GM20431 (cell line): ENCODE measurements around the gene HEATR1.

ENCODE experiments used
- in situ Hi-C: fragments of 300-500 bp; cut with MseI, MboI; formaldehyde crosslinking; loops from one replicate; pipeline ENCODE4 v1.15.0; 2020; ENCODE audit warnings: low sequenced_read_pairs; ENCODE audit not compliant: unreplicated experiment

The HEATR1 gene

DNA sequence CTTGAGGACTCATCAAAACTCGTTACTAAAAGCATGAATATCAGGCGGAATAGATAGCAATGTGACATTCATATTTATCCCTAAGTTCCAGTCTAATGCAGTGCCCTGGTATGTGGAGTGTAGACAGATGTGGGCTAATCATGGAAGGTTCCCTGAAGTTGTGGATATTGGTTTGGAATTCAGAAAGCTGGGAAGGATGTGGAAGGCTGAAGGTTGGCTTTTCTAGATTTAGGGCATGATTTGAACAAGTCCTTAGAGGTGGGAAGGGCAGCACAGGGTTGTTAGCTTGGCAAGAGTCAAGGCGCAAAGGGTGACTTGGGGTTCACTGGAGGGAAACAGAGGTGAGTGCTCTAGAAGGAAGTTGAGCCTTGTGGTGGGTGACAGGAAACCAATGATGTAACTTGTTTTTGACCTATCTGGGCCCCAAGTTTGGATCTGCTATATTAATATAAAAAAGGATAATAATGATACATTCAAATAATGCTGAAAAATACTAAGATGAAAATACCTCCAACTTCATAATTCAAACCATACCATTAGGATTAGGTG is 58.6 kb downstream of the HEATR1 start:
- in situ Hi-C loops, result no loop called here

DNA sequence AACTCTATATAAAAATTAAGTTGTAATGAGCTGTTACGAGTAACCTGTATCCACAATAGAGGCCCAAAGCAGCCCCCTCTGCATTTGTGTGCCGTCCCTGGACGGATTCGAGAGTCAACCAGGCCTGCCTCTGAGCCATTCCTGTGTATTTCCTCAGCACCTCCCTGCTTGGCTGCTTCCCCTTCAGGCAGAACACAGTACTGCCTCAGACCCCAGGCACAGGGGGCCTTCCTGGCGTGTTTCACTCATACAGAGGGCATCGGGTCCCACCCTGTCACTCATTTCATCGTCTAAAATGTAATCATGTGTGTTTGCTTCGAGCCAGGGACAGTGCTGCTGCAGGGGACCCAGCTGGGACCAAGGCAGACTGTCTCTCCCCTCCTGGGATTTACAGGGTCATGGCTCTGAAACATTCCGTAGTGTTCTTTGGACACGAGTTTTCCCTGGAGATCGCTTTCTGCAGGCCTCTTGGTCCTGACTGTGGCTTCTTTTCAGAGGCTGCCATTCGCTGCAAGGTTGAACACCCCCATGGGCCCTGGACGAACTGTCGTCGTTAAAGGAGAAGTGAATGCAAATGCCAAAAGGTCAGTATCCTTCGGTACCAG is 61.1 kb downstream of the HEATR1 start:
- in situ Hi-C loops, result no loop called here

DNA sequence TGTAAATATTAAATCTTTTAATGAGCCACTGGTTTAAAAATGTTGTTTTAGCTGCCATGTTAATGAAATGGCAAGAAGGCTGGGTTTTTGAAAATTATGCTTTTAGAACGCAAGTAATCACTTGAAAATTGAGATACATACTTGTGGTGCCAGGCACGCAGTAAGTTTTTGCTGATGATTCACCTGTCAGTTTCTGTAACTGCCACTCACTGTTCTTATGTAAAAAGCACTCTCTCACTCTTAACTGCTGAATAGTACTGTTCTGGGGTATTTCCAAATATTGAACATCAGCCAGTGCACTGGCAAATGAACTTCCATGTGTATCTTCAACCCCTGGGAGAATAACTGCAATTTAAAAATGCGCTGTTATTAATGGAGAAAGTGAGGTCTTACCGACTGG is 62.6 kb downstream of the HEATR1 start:
- in situ Hi-C loops, result no loop called here

DNA sequence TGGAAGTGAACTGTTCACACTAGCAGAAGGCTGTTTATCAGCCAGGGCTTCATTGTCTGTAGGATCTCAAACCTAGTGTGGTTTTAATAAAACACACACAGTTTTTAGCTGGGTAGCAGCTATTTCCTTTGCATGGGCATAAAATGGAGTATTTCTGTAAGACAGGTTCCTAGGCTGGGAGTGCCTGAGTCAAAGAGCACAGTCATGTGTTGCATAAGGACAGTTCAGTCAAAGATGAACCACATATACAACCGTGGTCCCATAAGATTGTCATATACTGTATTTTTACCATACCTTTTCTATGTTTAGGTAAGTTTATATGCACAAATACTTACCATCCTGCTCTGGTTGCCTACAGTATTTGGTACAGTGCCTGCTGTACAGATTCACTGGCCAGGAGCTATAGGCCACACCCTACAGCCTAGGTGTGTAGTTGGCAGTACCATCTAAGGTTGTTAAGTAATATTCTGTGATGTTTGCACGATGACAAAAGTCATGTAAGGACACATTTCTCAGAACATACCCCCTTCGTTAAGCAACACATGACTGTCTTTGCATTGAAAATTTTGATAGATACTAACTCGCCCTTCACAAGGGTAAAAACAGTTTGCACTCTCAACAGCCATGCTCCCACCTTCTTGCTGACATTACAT is 63.4 kb downstream of the HEATR1 start:
- in situ Hi-C loops, result no loop called here

DNA sequence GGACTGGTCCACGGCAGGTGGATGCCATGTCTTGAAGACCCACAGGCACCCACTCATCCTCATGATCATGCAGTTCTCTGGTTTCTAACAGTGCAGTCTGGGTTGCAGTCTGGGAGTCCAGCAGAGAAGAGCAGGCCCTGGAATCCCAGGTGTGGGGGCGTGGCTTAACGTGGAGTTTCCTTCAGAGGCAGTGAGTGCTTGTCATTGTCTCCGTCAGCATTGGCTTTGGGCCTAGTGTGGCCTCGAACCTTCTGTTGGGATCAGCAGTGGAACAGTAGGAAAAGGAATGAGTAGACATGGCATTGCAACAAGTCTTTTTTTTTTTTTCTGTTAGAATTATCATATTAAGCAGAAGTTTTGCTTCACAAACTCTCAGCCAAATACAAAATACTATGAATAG is 67.8 kb downstream of the HEATR1 start:
- in situ Hi-C loops, result no loop called here

DNA sequence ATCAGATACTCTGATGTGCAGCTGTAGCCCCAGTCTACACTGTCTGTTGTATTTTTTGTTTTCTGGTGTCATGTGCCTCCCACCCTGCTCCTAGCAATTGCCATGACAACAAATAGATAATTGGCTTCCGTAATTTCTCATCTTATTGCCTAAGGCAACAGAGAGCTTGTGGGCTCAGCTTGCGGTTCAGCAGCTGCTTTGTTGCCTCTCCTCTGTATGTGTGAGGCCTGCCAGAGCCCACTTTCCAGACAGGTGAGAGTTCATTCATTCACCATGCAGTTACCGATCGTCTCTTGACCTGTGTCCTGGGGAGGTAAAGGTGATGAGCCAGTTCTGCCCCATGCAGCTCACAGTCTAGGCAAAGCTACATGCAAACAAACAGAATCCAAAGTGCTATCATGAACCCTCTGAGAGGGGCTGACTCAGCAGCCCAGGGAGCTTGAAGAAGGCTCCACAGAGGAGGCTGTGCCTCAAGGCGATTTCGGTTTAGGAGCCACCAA is 68.6 kb downstream of the HEATR1 start:
- in situ Hi-C loops, result no loop called here

DNA sequence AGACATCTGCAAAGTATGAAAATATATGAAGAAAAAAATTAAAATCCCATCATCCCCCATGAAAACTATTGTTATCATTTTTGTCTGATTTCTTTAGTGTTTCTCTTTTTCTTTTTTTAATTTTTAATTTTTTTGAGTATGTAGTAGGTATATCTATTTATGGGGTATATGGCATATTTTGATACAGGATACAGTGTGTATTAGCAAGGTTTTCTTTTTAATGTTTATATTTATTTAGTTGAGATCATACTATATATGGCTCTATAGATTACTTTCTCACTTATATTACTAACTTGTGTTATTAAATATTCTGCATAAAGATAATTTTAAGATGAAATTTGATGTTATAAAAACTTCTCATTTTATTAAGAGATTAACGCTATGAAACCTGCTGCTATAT is 69.1 kb downstream of the HEATR1 start:
- in situ Hi-C loops, result no loop called here

DNA sequence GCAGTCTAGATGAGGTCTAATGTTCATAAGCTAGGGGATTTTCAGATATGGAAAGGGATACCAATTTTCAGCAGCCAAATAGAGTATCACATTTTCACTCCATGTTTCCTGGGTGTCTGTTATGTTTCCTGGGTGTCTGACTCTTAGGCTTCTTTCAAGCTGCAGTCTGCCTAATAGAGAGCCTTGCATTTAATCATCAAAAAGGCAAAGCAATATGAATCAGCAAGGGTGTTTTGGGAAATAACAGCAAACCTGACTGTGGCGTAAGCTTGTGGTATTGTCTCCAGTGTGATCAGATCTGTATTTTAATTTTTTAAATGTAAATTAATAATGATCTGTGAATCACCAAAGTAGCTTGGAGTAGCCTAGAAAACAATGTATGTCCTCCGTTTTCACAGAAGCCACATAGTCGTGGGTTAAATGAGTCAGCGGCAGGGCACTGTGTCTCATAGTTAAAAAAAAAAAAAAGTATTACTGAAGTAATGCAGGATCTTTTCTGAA is 70.1 kb downstream of the HEATR1 start:
- in situ Hi-C loops, result no loop called here

DNA sequence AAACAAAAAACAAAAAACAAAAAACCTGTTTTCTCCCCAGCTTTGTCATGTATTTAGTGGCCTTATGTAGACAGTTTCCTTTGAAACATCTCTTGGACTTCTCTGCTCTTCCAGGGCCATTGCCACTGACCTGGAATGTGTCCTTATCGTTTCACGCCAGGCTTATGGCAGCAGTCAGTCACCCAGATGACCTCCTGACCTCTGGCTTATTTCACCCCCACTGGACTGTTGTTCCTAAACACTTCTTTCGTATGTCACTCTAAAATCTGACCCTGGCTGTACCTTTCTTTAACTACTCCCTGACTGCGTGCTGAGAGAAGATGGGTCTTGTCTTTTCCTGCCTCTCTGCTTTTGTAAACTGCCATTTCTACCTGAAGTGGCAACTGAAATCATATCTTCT is 71.5 kb downstream of the HEATR1 start:
- in situ Hi-C loops, result no loop called here

DNA sequence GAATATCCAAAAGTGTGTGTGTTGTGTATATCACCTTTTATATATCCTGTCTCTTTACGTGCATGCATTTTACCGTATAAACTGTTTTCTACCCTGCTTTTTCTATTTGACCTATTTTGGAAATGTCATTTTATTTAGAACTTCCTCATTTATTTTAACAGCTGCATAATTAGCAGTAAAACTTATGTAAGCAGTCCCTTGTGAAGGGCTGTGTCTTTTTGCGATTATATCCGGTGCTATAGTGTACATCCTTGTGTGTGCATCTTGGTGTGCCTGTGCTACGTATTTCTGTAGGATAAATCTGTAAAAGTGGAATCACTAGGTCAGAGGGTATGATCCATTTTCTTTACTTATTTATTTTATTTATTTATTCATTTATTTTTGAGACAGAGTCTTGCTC is 73.4 kb downstream of the HEATR1 start:
- in situ Hi-C loops, result no loop called here

DNA sequence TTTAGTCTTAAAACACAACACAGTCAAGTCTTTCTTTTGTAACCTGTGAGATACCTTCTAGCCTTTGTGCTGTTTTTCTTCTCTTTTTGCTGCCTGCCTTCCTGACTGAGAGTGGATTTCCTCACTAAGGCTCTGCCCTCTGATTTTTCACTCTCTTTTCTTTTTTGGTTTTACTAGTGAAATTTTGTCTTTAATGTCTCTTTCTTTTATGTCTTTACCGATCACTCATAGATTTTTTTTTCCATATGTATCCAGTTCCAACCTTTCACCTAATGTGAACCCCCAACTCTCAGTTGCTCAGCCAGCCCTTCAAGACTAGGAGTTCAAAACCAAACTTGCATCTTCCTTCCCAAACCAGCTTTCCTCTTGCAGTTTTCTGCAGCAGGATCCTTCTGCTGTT is 74.0 kb downstream of the HEATR1 start:
- in situ Hi-C loops, result no loop called here

DNA sequence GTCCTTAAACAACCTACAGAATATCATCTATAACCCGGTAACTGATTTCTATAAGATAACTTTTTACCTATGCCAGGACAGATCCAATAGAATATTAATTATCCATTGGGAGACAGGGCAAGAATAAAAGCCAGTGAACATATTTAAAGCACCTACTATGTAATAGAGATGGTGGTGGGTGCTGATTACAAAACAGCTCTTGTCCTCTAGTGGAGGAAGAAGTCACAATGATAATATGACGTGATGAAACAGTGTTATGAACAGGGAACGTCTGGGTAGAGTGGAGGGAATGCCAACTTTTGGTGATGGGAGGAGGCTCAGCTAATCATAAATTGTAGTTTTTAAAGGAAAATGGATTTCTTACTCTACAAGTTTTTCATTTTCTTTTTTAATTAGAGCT is 78.2 kb downstream of the HEATR1 start:
- in situ Hi-C loops, result no loop called here

DNA sequence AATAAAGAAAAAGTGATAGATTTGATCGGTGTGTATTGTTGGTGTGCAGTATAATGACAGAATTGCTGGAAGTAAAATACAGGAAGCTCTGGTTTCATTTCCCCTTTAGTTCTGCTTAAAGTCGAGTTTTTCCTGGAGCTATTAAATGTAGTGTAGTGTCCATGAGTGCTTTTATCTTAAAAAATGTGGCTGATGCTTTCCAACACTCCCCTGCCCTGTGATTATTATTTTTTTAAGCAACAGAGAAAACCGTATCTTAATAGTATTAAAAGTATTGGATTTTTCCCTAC is 79.5 kb downstream of the HEATR1 start:
- in situ Hi-C loops, result no loop called here

DNA sequence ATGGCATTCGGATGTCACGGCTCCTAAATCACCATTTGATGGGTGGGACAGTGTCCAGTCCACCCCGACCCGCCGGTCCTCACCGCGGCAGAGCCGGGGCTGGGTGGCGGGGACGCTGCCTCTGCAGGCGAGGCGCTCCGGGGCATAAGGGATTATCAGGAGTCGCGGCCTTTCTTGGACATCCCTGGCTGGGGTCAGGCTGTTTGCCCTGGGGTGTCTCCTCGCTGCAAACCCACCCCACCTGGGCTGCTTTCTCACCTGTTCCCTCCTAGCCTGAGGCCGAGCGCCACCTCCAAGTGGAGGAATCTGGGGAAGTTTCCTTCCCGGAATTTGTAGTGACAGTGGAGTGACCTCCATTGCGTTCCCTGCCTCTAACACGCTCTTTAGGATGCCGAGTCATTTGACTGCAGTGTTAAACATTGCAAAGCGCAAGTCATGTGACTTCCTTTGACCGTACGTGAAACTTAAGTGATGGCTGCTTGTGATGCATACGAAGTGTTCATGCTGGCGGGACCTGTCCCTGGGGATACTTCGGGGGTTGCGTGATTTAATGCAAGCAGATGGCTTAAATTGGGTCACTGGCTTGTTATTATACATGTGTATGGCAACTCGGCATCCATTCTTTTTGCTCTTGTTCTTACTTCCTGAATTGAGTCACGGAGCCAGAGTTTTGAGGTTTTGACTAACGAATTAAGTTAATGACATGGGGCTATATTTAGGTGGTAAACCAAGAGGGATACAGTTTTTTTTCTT is 80.0 kb downstream of the HEATR1 start:
- in situ Hi-C loops, result no loop called here

DNA sequence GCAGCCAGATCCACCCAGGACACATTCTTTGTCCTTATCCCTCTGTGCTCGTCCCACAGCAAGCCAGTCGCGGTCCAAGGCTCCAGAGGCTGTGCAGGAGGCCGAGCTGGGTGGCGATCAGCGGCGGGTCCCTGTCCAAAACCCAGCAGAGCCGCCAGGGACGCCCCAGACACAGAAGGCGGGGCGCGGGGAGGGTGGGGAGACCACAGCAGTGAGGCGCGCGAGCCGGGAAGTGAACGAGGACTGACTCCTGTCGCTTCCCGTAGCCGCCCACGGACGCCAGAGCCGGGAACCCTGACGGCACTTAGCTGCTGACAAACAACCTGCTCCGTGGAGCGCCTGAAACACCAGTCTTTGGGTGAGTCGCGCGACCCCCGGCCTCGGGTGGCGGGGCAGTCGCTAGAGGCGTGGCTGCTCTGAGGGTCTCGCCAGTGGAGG is 80.6 kb downstream of the HEATR1 start, which contains the start of gene LGALS8:
TSS of gene LGALS8 (plus strand) at position 279 of the 438 bp plus-strand sequence. CDS start 2,089 bp downstream, outside the sequence.
- in situ Hi-C loops, result no loop called here

DNA sequence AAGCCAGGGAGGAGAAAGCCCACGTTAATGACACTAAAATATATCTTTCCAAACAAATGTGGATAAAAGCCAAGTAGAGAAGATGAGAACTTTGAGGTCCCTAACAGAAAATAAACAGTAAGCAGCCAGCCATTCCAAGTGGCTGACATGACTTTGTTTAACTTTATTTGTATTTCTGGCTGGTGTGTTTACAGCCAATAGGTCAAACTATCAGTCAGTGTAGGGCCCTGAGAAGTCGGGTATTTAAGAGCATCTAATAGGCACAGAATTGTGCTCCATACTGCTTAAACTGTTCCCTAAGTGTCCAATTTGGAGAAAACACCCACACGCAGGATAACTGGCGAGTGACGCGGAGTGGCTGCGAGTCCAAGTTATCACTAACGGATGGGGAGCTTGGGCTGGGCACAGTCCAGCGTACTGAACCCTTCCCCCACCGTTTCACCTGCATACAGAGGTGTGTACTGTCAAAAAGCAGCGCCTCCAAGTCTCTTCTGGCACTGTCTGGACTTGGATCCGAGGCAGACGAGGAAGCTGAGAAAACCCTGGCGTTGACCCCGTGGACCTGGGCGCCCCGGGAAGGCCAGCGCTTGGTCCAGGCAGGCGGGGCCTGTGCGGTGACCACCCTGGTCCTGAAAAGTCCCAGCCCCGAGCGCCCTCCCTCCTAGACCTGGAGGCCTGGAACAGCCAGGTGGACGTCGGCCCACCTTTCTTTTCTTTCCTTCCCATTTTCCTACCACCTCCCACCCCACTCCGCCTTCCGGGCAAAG is 81.2 kb downstream of the HEATR1 start:
- in situ Hi-C loops, result no loop called here

DNA sequence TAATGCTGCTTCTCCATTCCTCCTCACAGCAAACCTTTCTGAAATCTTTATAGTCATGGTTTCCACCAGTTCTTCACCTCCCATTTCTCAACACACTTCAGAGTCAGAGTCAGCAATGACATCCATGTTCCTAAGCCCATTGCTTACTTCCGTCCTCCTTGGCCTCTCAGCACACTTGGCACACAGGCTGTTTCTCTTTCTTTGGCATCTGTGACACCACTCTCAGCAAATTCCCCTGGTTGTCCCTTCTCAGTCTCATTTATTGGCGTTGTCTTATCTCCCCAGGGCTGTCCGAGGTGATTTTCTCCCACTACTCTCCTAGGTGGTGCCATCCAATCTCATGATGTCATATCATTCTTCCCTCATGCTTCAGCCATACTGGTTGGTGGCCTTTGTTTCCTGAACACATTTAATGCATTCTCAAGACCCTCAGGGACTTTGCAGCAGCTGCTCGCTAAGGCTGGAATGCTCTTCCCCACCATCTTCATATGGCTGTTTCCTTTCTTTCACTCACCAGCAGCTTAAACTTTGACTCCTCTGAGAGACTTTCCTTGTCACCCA is 83.8 kb downstream of the HEATR1 start:
- in situ Hi-C loops, result no loop called here

DNA sequence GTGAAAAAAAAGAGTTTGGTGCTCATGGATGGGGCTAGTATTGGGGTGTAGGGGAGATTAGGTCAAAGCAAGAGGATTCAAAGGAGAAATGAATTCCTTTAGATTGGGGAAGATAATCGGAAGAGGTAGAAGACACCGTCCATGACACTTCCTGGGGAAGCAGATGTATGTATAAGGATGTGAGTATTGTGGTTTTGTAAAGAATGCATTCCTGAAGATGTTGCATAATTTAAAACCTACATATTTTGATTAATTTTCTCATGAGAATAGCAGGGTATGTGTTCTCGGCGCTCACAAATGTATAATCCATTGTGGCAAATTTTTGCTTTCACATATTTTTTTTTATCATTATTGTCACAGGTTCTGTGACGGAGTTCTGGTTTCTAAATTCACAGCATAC is 86.0 kb downstream of the HEATR1 start:
- in situ Hi-C loops, result no loop called here

DNA sequence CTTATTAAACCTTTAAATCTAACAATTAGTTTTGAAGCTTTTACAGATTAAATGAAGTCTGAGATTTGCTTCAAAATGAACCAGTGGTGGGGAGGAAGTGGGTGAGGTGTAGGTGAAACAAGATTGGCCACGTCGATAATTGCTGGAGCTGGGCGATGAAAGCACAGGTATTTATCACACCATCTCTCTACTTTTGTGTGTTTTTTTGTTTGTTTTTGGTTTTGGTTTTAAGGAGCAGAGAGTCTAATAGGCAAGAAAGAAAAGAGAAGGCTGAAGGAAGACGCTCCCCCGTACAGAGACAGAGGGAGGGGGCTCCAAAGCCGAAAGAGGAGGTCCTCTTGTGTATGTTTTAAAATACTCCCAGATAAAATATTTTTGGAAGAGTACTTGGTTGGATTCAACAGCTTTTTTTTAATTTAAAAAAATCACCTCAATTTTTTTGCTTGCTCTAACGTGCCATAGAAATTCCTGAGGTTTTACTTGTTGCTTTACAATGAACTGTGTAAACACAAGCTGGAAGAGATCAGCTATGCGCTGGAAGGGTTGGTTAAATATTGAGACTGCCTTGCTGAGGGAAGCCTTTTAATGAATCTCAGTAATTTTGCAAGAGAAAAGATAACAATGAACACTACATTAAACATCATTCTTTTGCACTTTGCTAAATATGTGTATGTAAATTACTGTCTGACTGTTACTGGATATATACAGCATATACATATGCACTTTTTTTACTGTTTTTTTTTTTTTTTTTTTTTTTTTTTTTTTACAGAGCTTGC is 87.2 kb downstream of the HEATR1 start:
- in situ Hi-C loops, result no loop called here
